Stimulated activated CD4-positive, alpha-beta T cell treated with anti-CD3 and anti-CD28 coated beads, Interleukin-4, amount 100 ng/mL, for 24 hours (primary cell): ENCODE results near the gene NT5DC4.

ENCODE experiments used
- DNase-seq: peaks from one replicate; pipeline ENCODE4 v3.0.0-alpha.2; 2020

NT5DC4 gene

GRCh38 chr2:112724591-112725525 is 4.0 kb downstream of the NT5DC4 start:
- DNase-seq = no peak

GRCh38 chr2:112725545-112726457 is 5.0 kb downstream of the NT5DC4 start:
- DNase-seq = no peak

GRCh38 chr2:112726487-112727190 is 5.8 kb downstream of the NT5DC4 start:
- DNase-seq = peak; percentile 89

- DNase-seq = no peak
Observed at GRCh38 chr2:112727276-112728028, 6.6 kb downstream of the NT5DC4 start.

- no peak for DNase-seq
Observed at GRCh38 chr2:112728029-112728362, 7.2 kb downstream of the NT5DC4 start.

GRCh38 chr2:112728378-112729175 is 7.8 kb downstream of the NT5DC4 start:
- no peak for DNase-seq

- no peak for DNase-seq
Observed at GRCh38 chr2:112730216-112730615, 9.4 kb downstream of the NT5DC4 start.

- DNase-seq = no peak
Observed at GRCh38 chr2:112730791-112731190, 10.0 kb downstream of the NT5DC4 start.

GRCh38 chr2:112731479-112731878 is 10.7 kb downstream of the NT5DC4 start:
- no peak for DNase-seq

- no peak for DNase-seq
Observed at GRCh38 chr2:112733456-112733855, 12.6 kb downstream of the NT5DC4 start.

- no peak for DNase-seq
Observed at GRCh38 chr2:112733871-112734270, 13.1 kb downstream of the NT5DC4 start.

GRCh38 chr2:112737542-112738232 is 16.9 kb downstream of the NT5DC4 start:
- DNase-seq = no peak

- no peak for DNase-seq
Observed at GRCh38 chr2:112740527-112740926, 19.7 kb downstream of the NT5DC4 start.

- peak; percentile 85 for DNase-seq
Observed at GRCh38 chr2:112749755-112750559, 29.1 kb downstream of the NT5DC4 start.

GRCh38 chr2:112750560-112750843 is 29.7 kb downstream of the NT5DC4 start:
- no peak for DNase-seq

- no peak for DNase-seq
Observed at GRCh38 chr2:112751451-112752197, 30.8 kb downstream of the NT5DC4 start.

- DNase-seq = no peak
Observed at GRCh38 chr2:112752667-112753066, 31.8 kb downstream of the NT5DC4 start.

- DNase-seq = no peak
Observed at GRCh38 chr2:112754564-112754963, 33.7 kb downstream of the NT5DC4 start.

GRCh38 chr2:112755444-112755843 is 34.6 kb downstream of the NT5DC4 start:
- DNase-seq = no peak
